Neural crest cell (in vitro differentiated cells): ENCODE measurements around the gene KNDC1. TPM values are rescaled to one million over a fixed set of nuclear protein-coding genes. Genes with fewer than 3 reads are reported as not detected.
"Not testable (repeated sequence)": the region's sequence is repeated elsewhere in the genome, so short reads cannot be mapped to it uniquely, and the experiment has no call there.

Source experiments
- DNase-seq: peaks from one replicate; pipeline ENCODE4 v3.0.0; 2021; ENCODE audit warnings: low read depth, mixed read lengths, low spot score
- H3K27ac Mint-ChIP-seq: one replicate; pipeline ENCODE4 v1.8.0; 2021; ENCODE audit warnings: mild to moderate bottlenecking, mixed read lengths; ENCODE audit not compliant: unreplicated experiment
- H3K27me3 Mint-ChIP-seq: 2 replicates; pipeline ENCODE4 v1.8.0; 2021; ENCODE audit warnings: low read depth, mild to moderate bottlenecking, mixed read lengths
- H3K36me3 Mint-ChIP-seq: 2 replicates; pipeline ENCODE4 v1.8.0; 2021; ENCODE audit warnings: low read depth, mild to moderate bottlenecking, mixed read lengths
- H3K4me1 Mint-ChIP-seq: 2 replicates; pipeline ENCODE4 v1.8.0; 2021; ENCODE audit warnings: mixed read lengths
- H3K4me3 Mint-ChIP-seq: one replicate; pipeline ENCODE4 v1.8.0; 2021; ENCODE audit warnings: mild to moderate bottlenecking, mixed read lengths
- H3K9me3 Mint-ChIP-seq: 2 replicates; pipeline ENCODE4 v1.8.0; 2021; ENCODE audit warnings: mixed read lengths
- total RNA-seq: library from RNA; stranded (reverse); gene quantifications from 2 replicates; pipeline ENCODE4 v1.2.1, GENCODE V29; 2021
- TF ChIP-seq, protein P1 (sequence below): fragments of 200-600 bp; sonication (generic); conservative IDR thresholded peaks from 2 replicates; pipeline ENCODE4 v1.5.0; 2021; ENCODE audit warnings: antibody characterized with exemption, mild to moderate bottlenecking

The KNDC1 gene
- total RNA-seq, 1 donor from 2014 or later, result 5.5 TPM

DNA sequence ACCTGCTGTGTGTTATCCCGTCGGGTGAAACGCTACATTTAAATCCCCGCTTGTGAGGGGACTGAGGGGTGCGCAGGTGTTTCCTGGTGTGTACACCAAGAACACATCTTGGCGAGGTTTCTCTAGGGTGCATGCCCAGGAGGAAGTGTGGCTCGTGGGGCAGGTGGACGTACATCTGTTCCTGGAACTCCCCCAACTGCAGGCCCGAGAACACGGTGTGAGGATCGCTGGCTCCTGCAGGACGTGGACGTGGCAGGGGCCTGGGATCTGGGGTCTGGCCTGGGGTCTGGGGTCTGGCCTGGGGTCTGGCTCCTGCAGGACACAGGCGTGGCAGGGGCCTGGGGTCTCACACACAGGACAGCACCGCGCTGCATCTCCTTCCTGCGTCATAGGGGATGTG, 10.1 kb downstream of the KNDC1 start:
- no peak overlapping the region for H3K27ac Mint-ChIP-seq
- no peak overlapping the region for H3K4me3 Mint-ChIP-seq
- peaks cover 10% of the 10 kb centered on the region for H3K36me3 Mint-ChIP-seq
- TF ChIP-seq, protein P1, sequence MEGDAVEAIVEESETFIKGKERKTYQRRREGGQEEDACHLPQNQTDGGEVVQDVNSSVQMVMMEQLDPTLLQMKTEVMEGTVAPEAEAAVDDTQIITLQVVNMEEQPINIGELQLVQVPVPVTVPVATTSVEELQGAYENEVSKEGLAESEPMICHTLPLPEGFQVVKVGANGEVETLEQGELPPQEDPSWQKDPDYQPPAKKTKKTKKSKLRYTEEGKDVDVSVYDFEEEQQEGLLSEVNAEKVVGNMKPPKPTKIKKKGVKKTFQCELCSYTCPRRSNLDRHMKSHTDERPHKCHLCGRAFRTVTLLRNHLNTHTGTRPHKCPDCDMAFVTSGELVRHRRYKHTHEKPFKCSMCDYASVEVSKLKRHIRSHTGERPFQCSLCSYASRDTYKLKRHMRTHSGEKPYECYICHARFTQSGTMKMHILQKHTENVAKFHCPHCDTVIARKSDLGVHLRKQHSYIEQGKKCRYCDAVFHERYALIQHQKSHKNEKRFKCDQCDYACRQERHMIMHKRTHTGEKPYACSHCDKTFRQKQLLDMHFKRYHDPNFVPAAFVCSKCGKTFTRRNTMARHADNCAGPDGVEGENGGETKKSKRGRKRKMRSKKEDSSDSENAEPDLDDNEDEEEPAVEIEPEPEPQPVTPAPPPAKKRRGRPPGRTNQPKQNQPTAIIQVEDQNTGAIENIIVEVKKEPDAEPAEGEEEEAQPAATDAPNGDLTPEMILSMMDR, result no peak
- H3K27me3 Mint-ChIP-seq, result no peaks in the 10 kb centered on the region
- DNase-seq, result no peak
- H3K4me1 Mint-ChIP-seq, result no peaks in the 10 kb centered on the region
- peaks cover 4% of the 10 kb centered on the region for H3K9me3 Mint-ChIP-seq

DNA sequence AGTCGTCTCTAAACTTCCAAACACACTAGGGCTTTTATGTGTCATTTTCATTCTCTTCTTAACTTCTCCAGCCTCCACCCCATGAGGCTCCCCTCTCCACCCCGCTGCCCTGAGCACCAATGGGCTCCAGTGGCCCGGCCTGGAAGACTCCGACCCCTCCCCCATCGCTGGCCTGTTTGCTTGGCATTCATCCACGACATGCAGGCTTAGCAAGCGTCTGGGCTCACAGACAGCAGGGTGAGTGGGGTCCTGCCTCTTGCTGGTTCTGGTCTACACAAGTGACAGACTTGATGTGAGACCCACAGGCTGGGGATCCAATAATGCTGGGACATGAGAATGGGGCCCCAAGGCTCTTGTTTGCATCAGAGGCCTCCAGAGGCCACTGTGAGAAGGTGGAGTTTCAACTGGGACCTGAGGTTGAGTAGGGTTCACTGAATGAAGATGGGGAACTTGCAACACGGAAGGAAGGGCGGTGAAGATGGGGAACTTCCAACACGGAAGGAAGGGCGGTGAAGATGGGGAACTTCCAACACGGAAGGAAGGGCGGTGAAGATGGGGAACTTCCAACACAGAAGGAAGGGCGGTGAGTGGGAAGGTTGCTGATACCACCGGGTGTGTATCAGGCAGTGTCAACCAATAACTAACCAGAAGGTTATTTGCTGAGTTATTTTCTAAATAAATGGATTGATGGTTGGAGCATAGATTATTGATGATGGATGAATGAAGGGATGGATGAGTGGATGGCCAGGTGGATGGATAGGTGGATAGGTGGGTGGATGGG, 14.0 kb downstream of the KNDC1 start:
- no peak overlapping the region for H3K27ac Mint-ChIP-seq
- no peak for DNase-seq
- no peaks in the 10 kb centered on the region for H3K4me1 Mint-ChIP-seq
- no peaks in the 10 kb centered on the region for H3K27me3 Mint-ChIP-seq
- H3K9me3 Mint-ChIP-seq, result peaks cover 16% of the 10 kb centered on the region
- H3K36me3 Mint-ChIP-seq, result peaks cover 15% of the 10 kb centered on the region
- TF ChIP-seq, protein P1, result no peak
- no peak overlapping the region for H3K4me3 Mint-ChIP-seq

DNA sequence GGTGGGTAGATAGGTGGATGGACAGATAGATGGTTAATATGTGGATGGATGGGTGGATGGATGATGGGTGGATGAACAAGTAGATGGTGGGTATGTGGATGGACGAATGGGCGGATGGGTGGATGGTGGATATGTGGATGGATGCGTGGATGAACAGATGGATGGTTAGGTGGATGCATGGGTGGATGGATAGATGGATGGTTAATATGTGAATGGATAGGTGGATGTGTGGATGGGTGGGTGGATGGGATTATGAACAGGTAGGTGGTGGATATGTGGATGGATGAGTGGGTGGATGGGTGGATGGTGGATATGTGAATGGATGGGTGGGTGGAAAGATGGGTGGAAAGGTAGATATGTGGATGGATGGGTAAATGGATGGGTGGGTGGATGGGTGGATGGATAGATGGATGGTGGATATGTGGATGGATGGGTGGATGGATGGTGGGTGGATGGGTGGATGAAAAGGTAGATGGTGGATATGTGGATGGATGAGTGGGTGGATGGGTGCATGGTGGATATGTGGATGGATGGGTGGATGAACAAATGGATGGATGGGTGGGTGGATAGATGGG, 14.8 kb downstream of the KNDC1 start:
- Mint-ChIP-seq H3K9me3 (peaks cover 16% of the 10 kb centered on the region), H3K4me1 (no peaks in the 10 kb centered on the region), H3K36me3 (peaks cover 15% of the 10 kb centered on the region), H3K27ac (no peak overlapping the region), H3K27me3 (no peaks in the 10 kb centered on the region), H3K4me3 (no peak overlapping the region)
- TF ChIP-seq, protein P1, result no peak
- DNase-seq, result no peak

DNA sequence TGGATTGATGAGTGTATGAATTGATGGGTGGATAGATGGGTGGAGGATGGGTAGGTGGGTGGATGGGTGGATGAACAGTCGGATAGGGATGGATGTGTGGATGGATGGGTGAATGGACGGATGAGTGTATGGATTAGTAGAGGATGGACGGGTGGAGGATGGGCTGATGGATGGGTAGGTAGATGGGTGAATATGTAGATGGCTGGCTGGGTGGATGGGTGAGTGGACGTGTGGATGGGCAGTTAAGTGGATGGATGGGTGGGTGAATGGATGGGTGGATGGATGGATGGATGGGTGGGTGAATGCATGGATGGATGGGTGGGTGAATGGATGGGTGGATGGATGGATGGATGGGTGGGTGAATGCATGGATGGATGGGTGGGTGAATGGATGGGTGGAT, 15.6 kb downstream of the KNDC1 start:
- not testable (repeated sequence) for H3K27ac Mint-ChIP-seq, DNase-seq, H3K27me3 Mint-ChIP-seq, H3K4me3 Mint-ChIP-seq, H3K4me1 Mint-ChIP-seq
- H3K36me3 Mint-ChIP-seq, result peaks cover 13% of the 10 kb centered on the region
- H3K9me3 Mint-ChIP-seq, result peaks cover 16% of the 10 kb centered on the region

DNA sequence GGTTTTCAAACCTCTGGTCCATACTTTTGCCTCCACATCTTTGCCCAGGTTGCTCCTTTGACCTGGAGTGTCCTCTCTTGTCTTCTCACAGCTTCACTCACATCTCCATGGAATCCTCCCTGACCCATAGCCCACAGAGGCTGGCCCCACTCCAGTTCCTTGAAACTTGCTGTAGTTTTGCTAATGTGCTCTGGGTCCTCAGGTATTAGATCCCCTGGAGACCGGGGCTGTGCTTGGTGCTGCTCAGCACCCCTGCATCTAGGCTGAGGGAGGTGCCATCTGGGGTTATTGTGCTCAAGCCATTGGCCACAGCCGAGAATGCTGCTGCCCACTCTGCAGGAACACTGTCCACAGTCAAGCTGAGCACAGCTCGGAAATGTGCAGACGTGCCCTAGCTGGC, 16.5 kb downstream of the KNDC1 start:
- Mint-ChIP-seq H3K27me3 (no peaks in the 10 kb centered on the region), H3K27ac (no peak overlapping the region), H3K4me3 (no peak overlapping the region)

More for the DNA sequence above, 16.5 kb downstream of the KNDC1 start:
- no peaks in the 10 kb centered on the region for H3K4me1 Mint-ChIP-seq
- DNase-seq, result no peak
- H3K9me3 Mint-ChIP-seq, result peaks cover 16% of the 10 kb centered on the region
- H3K36me3 Mint-ChIP-seq, result peaks cover 13% of the 10 kb centered on the region
- TF ChIP-seq, protein P1, result no peak
